Right forelimb (tissue), 1 donor: ENCODE data around the gene RPL15.
"Not testable (repeated sequence)": the region's sequence is repeated elsewhere in the genome, so short reads cannot be mapped to it uniquely, and the experiment has no call there.

ENCODE experiments used
- DNase-seq: peaks from one replicate; pipeline ENCODE4 v3.0.0-alpha.2; 2018

Gene RPL15

GRCh38 chr3:23916886-23917678, at the start of gene RPL15, which contains the start of gene NKIRAS1:
RPL15 (plus strand) TSS chr3:23917132; CDS start chr3:23917860, 728 bp downstream.
NKIRAS1 (minus strand) TSS chr3:23916990; CDS start chr3:23910904, 6,086 bp downstream.
- DNase-seq = peak; percentile 97

- no peak for DNase-seq
These were observed 49.5 kb upstream of the RPL15 start for GRCh38 chr3:23867400-23867799.

GRCh38 chr3:23867838-23868237, 49.1 kb upstream of the RPL15 start:
- DNase-seq = no peak

- no peak for DNase-seq
These were observed 46.8 kb upstream of the RPL15 start for GRCh38 chr3:23869977-23870662.

GRCh38 chr3:23870663-23871043, 46.3 kb upstream of the RPL15 start:
- DNase-seq = not testable (repeated sequence)

- DNase-seq = not testable (repeated sequence)
These were observed 45.6 kb upstream of the RPL15 start for GRCh38 chr3:23871361-23871760.

- DNase-seq = no peak
These were observed 44.6 kb upstream of the RPL15 start for GRCh38 chr3:23872330-23872729.

- no peak for DNase-seq
These were observed 43.0 kb upstream of the RPL15 start for GRCh38 chr3:23873941-23874340.

GRCh38 chr3:23874359-23875112, 42.4 kb upstream of the RPL15 start:
- no peak for DNase-seq

GRCh38 chr3:23875113-23875725, 41.7 kb upstream of the RPL15 start:
- no peak for DNase-seq

GRCh38 chr3:23876923-23877322, 40.0 kb upstream of the RPL15 start:
- DNase-seq = no peak

GRCh38 chr3:23877329-23877980, 39.5 kb upstream of the RPL15 start:
- no peak for DNase-seq

GRCh38 chr3:23879485-23879884, 37.4 kb upstream of the RPL15 start:
- no peak for DNase-seq

GRCh38 chr3:23880703-23881339, 36.1 kb upstream of the RPL15 start:
- no peak for DNase-seq

- not testable (repeated sequence) for DNase-seq
These were observed 34.9 kb upstream of the RPL15 start for GRCh38 chr3:23881993-23882392.

- DNase-seq = no peak
These were observed 34.4 kb upstream of the RPL15 start for GRCh38 chr3:23882487-23882918.

- no peak for DNase-seq
These were observed 32.5 kb upstream of the RPL15 start for GRCh38 chr3:23884481-23884880.

GRCh38 chr3:23885210-23885609, 31.7 kb upstream of the RPL15 start:
- no peak for DNase-seq

- no peak for DNase-seq
These were observed 30.6 kb upstream of the RPL15 start for GRCh38 chr3:23886311-23886710.

GRCh38 chr3:23888617-23889228, 28.2 kb upstream of the RPL15 start:
- DNase-seq = no peak

GRCh38 chr3:23889386-23889785, 27.5 kb upstream of the RPL15 start:
- no peak for DNase-seq
